Nucleus accumbens (tissue), 56 donors: ENCODE measurements around the gene LARP4.
"Not testable (repeated sequence)": the region's sequence is repeated elsewhere in the genome, so short reads cannot be mapped to it uniquely, and the experiment has no call there.

ENCODE experiments used
- DNase-seq, 56 donors: peaks; one replicate each; lab custom pipeline; 2025; lab: John Stamatoyannopoulos, UW

LARP4 gene

DNA sequence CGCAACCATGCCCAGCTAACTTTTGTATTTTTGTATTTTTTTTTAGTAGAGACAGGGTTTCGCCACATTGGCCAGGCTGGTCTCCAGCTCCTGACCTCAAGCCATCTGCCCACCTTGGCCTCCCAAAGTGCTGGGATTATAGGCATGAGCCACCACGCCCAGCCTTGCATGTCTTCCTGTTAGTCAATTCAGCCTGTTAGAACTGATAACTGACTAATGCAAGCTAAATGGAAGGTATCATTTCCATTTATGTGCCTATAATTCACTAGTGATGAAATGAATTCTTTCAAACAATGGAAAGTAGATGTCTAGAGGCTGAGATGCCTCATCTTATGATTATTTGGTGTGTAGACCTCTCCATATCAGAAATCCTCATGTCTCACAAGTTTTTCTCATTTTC, 66.8 kb downstream of the LARP4 start:
- no peak for DNase-seq

DNA sequence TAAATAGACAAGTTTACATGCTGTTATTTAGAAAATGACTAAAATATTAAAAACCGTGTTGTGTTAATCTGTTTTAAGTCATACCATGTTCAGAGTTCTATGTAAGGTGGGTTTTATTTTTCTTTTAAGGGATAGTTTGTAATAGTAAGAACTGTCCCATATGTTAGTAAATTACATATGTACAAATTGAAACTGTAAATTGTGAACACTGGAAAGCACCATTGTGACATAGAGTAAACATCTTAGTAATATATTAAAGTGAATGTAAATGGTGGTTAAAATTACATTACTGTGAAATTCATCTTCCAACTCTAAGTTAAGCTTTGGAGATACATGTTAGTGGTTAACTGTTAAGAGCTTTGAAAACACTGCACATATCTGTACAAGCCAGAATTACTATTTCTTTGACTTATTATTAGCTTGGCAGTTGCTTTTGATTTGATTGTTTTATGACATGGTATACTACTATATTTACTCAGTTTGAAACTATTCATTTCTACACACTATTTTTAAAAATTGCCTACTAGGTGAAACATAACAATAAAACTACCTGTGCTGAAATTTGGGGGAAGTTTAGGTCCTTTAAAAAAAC, 76.7 kb downstream of the LARP4 start:
- DNase-seq: no peak

DNA sequence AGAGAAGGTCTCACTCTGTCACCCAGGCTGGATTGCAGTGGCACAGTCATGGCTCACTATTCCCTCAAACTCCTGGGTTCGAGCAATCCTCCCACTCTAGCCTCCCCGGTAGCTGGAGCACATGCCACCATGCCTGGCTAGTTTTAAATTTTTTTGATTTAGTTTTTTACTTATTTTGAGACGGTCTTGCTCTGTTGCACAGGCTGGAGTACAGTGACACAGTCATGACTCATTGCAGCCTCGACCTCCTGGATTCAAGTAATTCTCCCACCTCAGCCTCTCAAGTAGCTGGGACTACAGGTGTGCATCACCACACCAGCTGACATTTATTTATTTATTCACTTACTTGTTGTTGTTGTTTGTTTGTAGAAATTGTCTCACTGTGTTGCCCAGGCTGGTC, 81.9 kb downstream of the LARP4 start:
- no peak for DNase-seq

DNA sequence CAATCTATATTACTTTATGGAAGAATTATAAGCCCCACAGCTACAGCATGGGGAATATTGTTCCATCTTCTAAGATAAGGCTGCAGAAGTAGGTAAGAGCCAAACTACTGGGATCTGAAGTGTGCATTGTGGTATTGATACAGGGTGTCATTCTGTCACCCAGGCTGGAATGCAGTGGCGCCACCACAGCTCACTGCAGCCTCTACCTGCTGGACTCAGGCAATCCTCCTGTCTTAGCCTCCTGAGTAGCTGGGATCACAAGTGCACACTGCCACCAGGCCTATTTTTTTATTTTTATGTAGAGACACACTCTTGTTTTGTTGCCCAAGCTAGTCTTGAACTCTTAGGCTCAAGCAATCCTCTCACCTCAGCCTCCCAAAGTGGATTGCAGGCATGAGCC, 82.8 kb downstream of the LARP4 start:
- no peak for DNase-seq

DNA sequence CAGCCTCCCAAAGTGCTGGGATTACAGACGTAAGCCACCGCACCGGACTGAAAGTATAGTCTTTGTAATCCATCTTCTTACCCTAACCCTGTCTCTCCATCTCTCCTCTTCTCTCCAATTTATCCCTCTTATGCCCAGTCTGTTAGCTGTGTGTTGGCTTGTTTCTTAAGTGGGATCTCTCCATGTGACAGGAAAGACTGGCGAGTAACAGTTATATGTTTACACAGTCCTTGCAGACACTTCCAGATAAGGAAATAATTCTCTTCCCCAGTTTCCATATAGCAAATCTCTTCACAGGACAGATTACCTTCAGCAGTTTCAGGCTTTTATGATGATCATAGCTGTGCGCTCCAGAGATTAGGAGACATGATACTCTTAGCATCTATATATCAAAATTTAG, 88.1 kb downstream of the LARP4 start:
- no peak for DNase-seq

DNA sequence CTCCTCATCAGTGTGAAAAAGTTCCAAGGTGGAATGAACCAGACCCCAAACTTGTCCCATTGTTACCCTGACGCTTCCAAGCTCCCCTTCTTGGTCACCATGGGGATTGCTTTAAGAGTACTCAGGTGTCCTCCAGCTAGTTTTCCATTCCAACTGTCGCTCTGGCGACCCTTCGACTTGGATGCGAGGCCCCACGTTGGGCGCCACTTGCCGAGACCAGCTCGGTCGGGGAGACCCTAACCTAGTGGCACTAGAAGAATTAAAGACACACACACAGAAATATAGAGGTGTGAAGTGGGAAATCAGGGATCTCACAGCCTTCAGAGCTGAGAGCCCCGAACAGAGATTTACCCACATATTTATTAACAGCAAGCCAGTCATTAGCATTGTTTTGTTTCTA, 97.4 kb downstream of the LARP4 start:
- DNase-seq: not testable (repeated sequence)

DNA sequence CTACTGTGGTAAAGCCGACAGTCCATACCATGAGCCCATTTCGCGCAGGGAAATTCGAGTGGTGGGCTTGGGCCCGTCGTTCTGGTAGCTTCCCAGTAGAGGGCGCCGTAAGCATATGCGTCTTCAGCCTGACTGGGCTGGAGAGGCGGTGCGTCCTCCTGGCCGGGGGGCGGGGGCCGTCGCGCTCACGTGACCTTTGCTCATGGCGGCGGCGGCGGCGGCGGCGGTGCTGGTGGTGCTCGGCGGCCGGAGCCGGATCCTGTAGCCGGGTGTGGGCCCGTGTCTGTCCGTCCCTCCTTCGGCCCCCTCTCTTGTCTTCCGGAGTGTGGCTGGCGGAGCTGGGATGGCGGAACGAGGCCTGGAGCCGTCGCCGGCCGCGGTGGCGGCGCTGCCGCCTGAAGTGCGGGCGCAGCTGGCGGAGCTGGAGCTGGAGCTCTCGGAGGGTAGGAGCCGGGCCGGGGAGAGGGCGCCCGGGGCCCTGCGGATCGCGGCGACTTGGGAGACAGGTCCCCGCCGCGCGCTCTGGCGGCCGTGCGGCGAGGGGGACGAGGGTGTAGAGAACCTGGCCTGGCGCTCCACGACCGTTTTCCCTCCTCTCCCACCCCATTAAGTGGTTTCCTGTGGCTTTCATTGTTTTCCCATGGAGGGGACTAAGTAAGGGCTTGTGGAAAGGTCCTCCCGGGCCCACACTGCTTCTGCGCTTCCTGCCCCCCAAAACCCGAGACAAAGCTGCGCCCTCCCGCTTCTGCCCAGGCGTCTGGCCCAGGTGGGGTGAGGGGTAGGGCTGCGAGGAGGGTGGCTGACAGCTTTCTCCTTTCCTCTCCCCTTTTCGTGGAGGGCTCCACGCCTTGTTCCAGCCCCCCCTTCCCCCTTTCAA, 104.4 kb downstream of the LARP4 start, which contains the start of gene DIP2B:
TSS of gene DIP2B (plus strand) at position 188 of the 877 bp plus-strand sequence. CDS start at position 344, 156 bp downstream.
- DNase-seq: peak in 55 of 56 donors; percentile 65 to 97 (median 87)

DNA sequence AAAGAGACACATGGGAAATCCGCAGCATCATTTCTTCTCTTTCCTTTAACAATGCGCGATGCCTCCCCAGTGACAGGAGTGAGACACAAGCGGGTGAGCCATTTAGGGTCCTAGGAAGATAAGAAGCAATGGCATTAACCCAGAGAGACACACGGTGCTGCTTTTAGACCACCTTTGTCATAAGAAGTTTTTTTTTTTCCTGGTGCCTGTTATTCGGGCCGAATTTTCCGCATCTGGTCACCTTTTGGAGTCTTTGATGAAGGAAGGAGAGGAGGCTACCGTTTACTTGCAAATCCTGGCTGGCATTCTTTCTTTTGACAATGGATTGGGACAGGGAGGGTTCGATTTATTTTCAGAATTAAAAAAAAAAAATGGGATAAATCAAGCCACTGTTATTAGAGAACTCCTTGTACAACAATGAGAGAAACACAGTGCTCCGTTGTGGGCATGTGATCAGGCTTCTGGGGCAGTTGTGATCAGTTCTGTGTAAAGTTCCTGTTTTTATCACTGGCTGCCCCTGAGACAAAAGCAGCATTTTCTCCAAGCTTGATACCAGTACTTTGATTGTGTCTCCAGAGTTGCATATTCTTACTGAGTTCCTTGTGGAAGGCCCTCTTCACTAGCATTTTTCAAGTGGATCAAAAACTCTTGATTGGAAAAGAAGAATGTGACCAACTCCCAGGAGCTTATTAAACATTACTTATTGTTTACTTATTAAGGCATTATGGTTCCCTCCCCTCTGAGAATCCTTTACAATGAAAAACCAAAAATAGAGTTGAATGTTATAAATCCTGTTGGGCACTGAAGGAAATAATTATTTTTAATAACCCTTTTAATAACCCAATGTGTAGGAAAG, 105.2 kb downstream of the LARP4 start:
- peak in 53 of 56 donors; percentile 14 to 88 (median 69) for DNase-seq

DNA sequence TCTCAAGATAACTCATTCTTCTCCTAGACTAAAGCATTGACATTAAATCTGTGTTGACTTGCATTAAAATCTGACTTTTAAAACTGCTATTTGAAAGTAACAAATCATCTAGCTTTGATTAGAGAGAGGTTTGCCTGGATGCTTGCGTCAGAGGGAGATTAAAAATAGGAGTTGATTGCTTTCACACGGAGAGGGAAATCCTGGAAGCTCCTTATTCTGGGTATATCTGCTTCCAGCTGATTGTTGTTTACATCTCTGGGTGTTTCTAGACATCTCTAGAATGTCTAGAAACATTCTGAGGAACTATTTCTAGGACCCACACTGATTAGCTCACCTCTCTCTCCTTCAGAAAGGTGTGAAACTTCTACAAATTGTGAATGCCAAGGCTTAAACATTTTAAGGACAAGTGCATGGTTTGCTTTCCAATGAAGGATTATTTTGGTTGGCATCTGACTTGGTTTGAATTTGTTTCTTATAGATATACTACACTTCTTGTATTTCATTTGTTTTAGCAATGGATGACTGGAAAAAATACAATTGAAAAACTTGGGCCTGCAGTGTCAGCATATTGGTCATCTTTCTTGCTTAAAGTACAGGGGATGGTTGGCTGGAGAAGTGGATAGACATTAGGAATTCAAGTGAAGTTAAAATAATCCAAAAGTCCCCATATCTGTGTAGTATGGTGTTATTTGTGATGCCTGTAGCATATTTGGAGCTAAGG, 106.2 kb downstream of the LARP4 start:
- no peak for DNase-seq

DNA sequence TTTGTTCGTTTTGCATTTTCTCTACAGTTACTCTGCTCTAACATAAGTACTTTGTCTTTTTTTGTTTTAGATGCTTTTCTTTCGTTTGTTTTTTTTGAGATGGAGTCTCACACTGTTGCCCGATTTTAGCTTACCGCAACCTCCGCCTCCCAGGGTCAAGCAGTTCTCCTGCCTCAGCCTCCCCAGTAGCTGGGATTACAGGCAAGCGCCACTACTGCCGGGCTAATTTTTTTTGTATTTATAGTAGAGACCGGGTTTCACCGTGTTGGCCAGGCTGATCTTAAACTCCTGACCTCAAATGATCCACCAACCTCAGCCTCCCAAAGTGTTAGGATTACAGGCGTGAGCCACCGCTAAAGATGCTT, 106.8 kb downstream of the LARP4 start:
- no peak for DNase-seq

DNA sequence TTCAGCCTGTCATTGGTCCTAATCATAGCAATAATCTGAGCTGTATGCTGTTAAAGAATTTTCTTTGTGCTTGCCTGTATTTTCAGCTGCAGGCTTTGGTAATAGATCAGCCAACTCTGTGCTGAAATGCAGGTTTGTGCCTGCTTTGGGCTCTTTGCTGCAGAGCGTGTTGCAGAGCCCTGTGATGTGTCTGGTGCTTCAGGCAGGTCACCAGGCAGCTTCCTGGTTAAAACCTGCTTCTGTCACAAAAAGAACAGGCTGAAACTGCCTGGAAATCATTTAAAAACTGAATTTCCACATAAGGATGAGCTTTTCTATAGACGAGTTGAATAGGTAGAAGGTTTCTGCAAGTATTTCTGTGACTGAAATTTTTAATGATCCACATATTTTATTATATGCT, 107.2 kb downstream of the LARP4 start:
- peak in 8 of 56 donors; percentile 6 to 24 (median 16) for DNase-seq

DNA sequence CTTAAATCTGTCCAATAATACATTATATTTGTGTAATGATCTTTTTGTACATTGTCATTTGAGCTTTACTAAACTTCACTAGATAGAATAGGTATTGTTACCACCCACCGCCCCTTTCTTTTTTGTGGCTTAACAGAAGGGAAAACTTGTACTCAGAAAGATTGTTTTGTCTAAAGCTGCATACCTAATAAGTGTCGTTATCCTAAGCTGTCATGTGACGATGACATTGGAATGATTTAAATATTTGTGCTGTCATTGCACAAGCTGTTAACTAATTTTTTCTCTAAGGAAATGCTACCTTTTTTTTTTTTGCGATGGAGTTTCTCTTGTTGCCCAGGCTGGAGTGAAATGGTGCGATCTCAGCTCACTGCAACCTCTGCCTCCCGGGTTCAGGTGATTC, 107.7 kb downstream of the LARP4 start:
- DNase-seq: no peak

DNA sequence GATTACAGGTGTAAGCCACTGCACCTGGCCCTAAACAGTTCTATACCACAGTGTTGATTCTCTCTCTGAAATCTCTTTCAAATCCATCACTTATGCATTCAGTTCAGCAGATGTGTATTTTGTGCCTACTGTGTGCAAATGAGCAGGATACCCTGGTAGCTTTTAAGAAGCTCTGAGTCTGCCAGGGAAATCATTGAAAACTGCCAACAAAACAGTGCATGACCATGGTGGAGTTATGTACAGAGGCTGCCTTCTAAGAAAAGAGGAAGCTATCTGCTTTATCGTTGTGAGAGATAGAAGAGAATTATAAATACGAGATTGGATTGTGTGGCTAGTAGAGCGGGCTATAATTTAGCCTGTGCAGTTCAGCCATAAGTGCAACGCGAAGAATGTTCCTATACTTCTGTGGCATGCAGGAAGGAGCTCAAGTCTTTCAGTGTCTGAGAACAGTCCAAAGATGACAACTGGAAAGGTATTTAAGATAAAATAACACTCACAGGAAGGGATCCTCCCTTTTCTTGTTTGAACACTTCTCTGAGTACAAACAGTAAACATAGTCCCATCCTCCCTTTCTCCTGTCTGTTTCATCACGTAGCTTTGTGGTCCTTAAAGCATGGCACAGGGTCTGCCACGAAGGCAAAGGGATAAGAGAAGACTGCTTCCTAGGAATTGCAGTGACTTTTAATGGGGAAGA, 108.4 kb downstream of the LARP4 start:
- no peak for DNase-seq

DNA sequence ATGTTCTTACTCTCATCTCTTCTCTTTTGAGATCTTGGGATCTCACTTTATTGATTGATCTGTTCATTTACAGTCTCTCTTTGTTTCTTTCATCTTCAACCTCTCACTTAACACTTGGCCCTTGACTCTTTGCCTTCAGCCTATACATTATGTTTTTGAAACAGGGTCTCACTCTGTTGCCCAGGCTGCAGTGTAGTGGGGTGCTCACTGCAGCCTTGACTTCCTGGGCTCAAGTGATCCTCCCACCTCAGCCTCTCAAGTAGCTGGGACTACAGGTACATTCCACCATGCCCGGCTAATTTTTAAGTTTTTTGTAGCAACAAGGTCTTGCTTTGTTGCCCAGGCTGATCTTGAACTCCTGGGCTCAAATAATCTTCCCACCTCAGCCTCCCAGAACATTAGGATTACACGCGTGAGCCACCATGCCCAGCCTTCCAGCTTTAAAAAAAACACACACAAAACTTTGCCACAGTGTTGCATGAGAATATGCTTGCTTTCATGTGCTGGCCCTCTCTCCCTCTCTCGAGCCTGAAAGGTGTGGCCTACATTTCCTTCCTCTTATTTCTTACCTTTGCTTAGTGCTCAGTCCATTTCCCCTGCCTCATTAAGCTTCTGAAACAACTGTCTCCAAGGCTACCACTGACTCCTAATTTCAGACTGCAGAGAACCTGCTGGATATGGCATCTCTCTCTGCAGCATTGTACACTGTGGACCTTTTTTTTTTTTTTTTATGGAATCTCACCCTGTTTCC, 114.0 kb downstream of the LARP4 start:
- DNase-seq: no peak

DNA sequence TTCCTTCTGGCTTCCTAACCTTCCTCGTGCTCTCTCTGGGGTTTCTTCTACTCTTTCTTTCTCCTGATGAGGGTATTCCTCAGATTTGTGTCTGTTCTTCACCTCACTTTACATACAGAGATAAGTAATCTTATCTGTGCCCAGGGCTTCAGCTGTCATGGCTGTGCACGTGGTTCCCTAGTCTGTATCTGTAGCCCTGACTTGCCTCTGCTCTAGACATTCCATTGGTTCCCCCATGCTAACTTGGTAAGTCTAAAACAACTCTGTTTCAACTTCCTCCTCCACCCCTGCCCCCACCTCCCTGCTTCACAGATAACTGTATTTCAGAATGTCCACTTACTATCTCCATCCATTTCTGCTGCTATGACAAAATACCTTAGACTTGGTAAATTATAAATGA, 114.9 kb downstream of the LARP4 start:
- peak in 1 of 56 donors; percentile 16 for DNase-seq

DNA sequence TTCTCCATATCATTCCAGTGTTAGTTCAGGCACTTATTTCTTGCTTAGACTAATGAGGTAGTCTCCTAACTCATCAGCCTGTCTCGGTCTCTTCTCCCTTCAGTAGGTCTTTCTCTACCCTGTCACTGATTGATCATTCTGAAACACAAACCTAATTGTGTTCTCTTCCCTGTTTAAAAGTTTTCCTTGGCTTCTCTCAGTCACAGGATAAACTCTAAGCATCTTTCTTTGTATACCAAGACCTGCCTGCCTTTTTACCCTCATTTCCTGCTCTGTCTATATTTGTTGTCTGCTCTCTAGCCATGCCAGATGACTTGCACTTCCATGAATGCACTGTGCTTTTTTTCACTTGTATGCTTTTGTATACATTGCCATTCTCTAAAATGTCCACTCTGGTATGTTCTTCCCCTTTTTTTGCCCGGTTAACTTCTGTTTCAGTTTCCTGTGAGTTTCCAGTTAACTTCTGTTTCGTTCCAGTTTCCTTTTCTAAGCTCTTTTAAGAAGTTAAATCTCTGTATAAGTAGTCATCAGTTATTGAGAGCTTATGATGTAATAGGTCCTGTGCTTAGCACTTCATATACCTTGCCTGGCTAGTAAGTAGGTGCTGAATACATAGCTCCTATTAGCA, 116.8 kb downstream of the LARP4 start:
- no peak for DNase-seq

DNA sequence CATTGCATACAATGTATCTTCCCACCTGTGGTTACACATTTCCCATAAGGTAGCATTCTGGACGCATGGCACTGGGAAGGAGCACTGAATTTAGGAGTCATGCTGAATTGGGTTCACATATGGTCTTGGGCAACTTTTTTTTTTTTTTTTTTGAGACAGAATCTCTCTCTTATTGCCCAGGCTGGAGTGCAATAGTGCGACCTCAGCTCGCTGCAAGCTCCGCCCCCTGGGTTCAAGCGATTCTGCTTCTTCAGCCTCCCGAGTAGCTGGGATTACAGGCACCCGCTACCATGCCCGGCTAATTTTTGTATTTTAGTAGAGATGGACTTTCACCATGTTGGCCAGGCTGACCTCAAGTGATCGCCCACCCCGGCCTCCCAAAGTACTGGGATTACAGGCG, 117.4 kb downstream of the LARP4 start:
- DNase-seq: no peak

DNA sequence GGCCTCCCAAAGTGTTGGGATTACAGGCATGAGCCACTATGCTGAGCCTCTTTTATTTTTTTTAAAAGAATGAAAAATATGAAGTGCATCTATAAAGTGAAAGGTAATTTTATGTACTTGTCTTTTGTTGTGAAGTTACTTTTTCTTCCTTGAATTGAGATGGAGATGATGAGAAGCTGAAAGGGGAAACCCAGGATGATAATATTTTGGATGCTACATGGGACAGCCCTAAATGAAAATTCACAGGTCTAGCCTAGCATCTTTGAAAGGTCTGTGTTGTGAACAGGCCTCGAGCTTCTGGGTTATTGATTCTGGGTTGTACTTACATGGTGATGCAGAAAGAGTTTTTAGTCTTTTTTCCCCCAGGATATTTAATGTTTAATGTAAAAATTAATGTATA, 118.7 kb downstream of the LARP4 start:
- no peak for DNase-seq
